ENCODE results near the gene KIAA0513.
A peak's percentile ranks its signal among the peaks of the same experiment; 100 is the strongest.

KIAA0513 gene

DNA sequence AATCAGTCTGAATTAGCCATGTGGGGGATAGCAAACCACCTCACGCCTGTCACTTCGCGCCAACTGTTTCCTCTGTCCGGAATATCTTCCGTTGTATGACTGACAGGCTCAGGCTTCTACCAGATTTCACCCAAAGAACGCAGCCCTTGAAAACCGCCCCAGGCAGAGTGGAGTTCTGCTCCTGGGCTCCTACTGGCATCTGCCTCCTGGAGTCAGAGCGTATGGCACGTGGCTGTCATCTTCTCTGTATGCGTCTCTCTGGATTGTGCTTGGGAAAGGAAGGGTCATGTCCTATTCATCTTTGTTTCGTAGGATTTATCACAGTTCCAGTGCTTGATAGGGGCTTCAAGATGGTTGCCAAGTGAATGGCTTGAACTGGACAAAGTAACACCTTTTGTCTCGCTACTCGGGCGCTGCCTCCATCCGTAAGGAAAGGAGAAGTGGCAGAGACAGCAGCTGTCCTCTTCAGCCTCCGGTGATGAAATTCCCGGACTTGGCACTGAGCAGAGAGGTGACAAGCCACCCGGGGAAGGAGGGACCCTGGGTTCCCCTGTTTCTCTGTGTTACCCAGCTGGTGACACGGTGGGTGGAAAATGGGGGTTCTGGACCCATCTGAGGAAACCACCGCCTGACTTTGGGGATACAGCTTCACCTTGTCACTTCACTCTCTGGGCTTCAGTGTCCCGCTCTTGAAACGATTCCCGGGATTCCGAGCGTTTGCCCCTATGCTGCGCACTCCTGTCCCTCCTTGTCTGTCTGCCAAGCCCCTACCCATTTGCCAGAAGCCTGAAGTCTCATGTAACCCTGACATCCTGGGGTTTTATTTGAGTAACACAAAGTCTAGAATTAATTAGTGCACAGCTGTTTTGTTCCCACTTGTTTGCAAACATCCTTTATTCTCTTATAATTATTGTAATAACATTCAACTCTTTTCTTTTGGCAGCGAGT is 13.9 kb downstream of the KIAA0513 start:
- H3K27ac ChIP-seq (replicated peaks): no peak overlapping the region
- DNase-seq (ENCODE audit: low read depth in 1 of 2, low spot score in 1 of 2): peak in 1 of 2 experiments; percentile 45
- TF ChIP-seq REST (IDR thresholded peaks at IDR 0.05; ENCODE audit: insufficient replicate concordance, low read depth) (no peak), GABPA (IDR thresholded peaks at IDR 0.05; ENCODE audit: low read depth) (no peak), POLR2AphosphoS5 (IDR thresholded peaks at IDR 0.05; ENCODE audit: low read depth) (no peak), SPI1 (IDR thresholded peaks at IDR 0.05; ENCODE audit: borderline replicate concordance, low read depth) (peak; percentile 77; the same call in 1 of the 2 replicates)
- TF ChIP-seq, protein P1, sequence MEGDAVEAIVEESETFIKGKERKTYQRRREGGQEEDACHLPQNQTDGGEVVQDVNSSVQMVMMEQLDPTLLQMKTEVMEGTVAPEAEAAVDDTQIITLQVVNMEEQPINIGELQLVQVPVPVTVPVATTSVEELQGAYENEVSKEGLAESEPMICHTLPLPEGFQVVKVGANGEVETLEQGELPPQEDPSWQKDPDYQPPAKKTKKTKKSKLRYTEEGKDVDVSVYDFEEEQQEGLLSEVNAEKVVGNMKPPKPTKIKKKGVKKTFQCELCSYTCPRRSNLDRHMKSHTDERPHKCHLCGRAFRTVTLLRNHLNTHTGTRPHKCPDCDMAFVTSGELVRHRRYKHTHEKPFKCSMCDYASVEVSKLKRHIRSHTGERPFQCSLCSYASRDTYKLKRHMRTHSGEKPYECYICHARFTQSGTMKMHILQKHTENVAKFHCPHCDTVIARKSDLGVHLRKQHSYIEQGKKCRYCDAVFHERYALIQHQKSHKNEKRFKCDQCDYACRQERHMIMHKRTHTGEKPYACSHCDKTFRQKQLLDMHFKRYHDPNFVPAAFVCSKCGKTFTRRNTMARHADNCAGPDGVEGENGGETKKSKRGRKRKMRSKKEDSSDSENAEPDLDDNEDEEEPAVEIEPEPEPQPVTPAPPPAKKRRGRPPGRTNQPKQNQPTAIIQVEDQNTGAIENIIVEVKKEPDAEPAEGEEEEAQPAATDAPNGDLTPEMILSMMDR (IDR thresholded peaks at IDR 0.05; ENCODE audit: insufficient read depth, low read length): no peak

DNA sequence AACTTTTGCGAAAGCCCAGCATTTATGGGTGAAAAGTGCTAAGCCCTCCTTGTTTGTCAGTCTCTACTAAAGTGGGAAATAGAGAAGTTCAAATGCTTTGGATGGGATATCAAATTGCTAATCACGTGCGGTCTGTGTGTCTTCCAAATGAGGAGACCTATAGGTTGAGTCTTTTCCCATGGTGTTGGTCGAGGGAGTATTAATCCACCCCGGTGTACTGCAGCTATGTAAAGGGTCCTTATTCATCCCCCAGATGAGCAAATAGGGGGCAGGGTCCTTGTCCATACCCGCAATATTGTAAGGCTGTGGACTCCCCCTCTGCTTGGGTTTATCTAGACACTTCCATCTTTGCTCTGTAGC is 14.6 kb downstream of the KIAA0513 start:
- H3K4me3 ChIP-seq (replicated peaks; ENCODE audit: insufficient read depth, low read length): no peak overlapping the region
- H3K27me3 ChIP-seq (ENCODE audit: insufficient read depth, poor library complexity, severe bottlenecking): peaks cover 33% of the 10 kb centered on the region
- TF ChIP-seq GABPA (IDR thresholded peaks at IDR 0.05; ENCODE audit: low read depth) (no peak), SPI1 (IDR thresholded peaks at IDR 0.05; ENCODE audit: borderline replicate concordance, low read depth) (no peak), POLR2AphosphoS5 (IDR thresholded peaks at IDR 0.05; ENCODE audit: low read depth) (no peak), REST (IDR thresholded peaks at IDR 0.05; ENCODE audit: insufficient replicate concordance, low read depth) (no peak)
- TF ChIP-seq, protein P1 (IDR thresholded peaks at IDR 0.05; ENCODE audit: insufficient read depth, low read length): no peak
- no peak for DNase-seq (ENCODE audit: low read depth in 1 of 2, low spot score in 1 of 2)
- no peak overlapping the region for H3K27ac ChIP-seq (replicated peaks)

More for the DNA sequence above, 13.9 kb downstream of the KIAA0513 start:
- Histone ChIP-seq H3K27me3 (ENCODE audit: insufficient read depth, poor library complexity, severe bottlenecking) (peaks cover 27% of the 10 kb centered on the region), H3K4me3 (replicated peaks; ENCODE audit: insufficient read depth, low read length) (no peak overlapping the region)

GRCh38 chr16:85042606-85043005 is 15.0 kb downstream of the KIAA0513 start:
- Histone ChIP-seq H3K27ac (replicated peaks) (no peak overlapping the region), H3K27me3 (ENCODE audit: insufficient read depth, poor library complexity, severe bottlenecking) (peaks cover 35% of the 10 kb centered on the region), H3K4me3 (replicated peaks; ENCODE audit: insufficient read depth, low read length) (no peak overlapping the region)
- TF ChIP-seq SPI1 (IDR thresholded peaks at IDR 0.05; ENCODE audit: borderline replicate concordance, low read depth) (no peak), GABPA (IDR thresholded peaks at IDR 0.05; ENCODE audit: low read depth) (no peak), REST (IDR thresholded peaks at IDR 0.05; ENCODE audit: insufficient replicate concordance, low read depth) (no peak), POLR2AphosphoS5 (IDR thresholded peaks at IDR 0.05; ENCODE audit: low read depth) (no peak)
- TF ChIP-seq, protein P1 (IDR thresholded peaks at IDR 0.05; ENCODE audit: insufficient read depth, low read length): no peak
- DNase-seq (ENCODE audit: low read depth in 1 of 2, low spot score in 1 of 2): no peak
